ENCODE data around the gene PRRG2.

The PRRG2 gene

DNA sequence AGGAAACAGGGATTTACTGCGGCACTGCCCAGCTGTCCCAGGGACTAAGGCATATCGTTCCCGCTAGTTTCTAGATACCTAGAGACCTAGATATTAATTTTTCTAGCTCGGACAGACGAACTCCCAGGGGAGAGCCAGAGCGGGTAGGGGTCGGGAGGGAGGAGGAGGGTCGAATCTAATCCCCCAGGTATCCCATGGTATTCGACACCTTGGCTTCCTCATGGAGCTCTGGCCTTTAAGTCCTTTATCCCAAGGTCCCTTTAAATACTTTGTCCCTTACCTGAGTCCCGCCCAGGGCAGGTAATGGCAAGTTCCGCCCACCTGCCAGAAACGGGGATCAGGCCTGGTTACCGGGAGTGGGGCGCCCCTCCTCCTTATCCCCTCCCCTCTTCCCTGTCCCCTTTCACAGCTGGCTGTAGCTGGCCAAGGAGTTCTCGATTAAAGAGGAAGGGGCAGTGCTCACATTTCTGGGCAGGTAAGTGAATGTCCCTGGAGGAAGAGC is at the start of gene PRRG2:
PRRG2 (plus strand) TSS at position 310 of the 502 bp plus-strand sequence. CDS start 1,904 bp downstream, outside the sequence.
- Mint-ChIP-seq H3K4me1 (peaks cover 9% of the 10 kb centered on the region), H3K27me3 (no peaks in the 10 kb centered on the region), H3K4me3 (peak within 1 kb of the TSS; percentile 87), H3K9me3 (no peaks in the 10 kb centered on the region), H3K36me3 (no peaks in the 10 kb centered on the region), H3K27ac (peak within 1 kb of the TSS; percentile 80)
- ATAC-seq = no peak

- peak; percentile 91 for ATAC-seq
- Mint-ChIP-seq H3K27ac (peak overlapping the region; percentile 62), H3K4me3 (peak overlapping the region; percentile 76), H3K9me3 (no peaks in the 10 kb centered on the region), H3K27me3 (no peaks in the 10 kb centered on the region), H3K4me1 (peaks cover 42% of the 10 kb centered on the region), H3K36me3 (no peaks in the 10 kb centered on the region)
Measured at GRCh38 chr19:49533551-49534488, 47.3 kb upstream of the PRRG2 start.

- Mint-ChIP-seq H3K4me1 (peaks cover 42% of the 10 kb centered on the region), H3K36me3 (no peaks in the 10 kb centered on the region), H3K4me3 (peak overlapping the region; percentile 76), H3K27ac (peak overlapping the region; percentile 62), H3K27me3 (no peaks in the 10 kb centered on the region), H3K9me3 (no peaks in the 10 kb centered on the region)
- no peak for ATAC-seq
Measured at GRCh38 chr19:49534632-49535385, 46.3 kb upstream of the PRRG2 start.

GRCh38 chr19:49536921-49537462 is 44.1 kb upstream of the PRRG2 start:
- no peak for ATAC-seq
- peak overlapping the region; percentile 79 for H3K27ac Mint-ChIP-seq
- H3K4me1 Mint-ChIP-seq = peaks cover 42% of the 10 kb centered on the region
- H3K4me3 Mint-ChIP-seq = no peak overlapping the region
- H3K27me3 Mint-ChIP-seq = no peaks in the 10 kb centered on the region
- no peaks in the 10 kb centered on the region for H3K36me3 Mint-ChIP-seq
- no peaks in the 10 kb centered on the region for H3K9me3 Mint-ChIP-seq

- Mint-ChIP-seq H3K36me3 (no peaks in the 10 kb centered on the region), H3K9me3 (no peaks in the 10 kb centered on the region), H3K4me3 (no peak overlapping the region), H3K27me3 (no peaks in the 10 kb centered on the region), H3K27ac (peak overlapping the region; percentile 79), H3K4me1 (peaks cover 32% of the 10 kb centered on the region)
- no peak for ATAC-seq
Measured at GRCh38 chr19:49538643-49539042, 42.5 kb upstream of the PRRG2 start.

- H3K27ac Mint-ChIP-seq = peak overlapping the region; percentile 79
- H3K27me3 Mint-ChIP-seq = no peaks in the 10 kb centered on the region
- no peak for ATAC-seq
- H3K9me3 Mint-ChIP-seq = no peaks in the 10 kb centered on the region
- H3K36me3 Mint-ChIP-seq = no peaks in the 10 kb centered on the region
- H3K4me1 Mint-ChIP-seq = peaks cover 28% of the 10 kb centered on the region
- no peak overlapping the region for H3K4me3 Mint-ChIP-seq
Measured at GRCh38 chr19:49539192-49539952, 41.7 kb upstream of the PRRG2 start.

GRCh38 chr19:49541914-49542313 is 39.2 kb upstream of the PRRG2 start:
- H3K4me1 Mint-ChIP-seq = peaks cover 20% of the 10 kb centered on the region
- ATAC-seq = no peak
- no peaks in the 10 kb centered on the region for H3K36me3 Mint-ChIP-seq
- H3K9me3 Mint-ChIP-seq = no peaks in the 10 kb centered on the region
- no peak overlapping the region for H3K4me3 Mint-ChIP-seq
- H3K27ac Mint-ChIP-seq = no peak overlapping the region
- H3K27me3 Mint-ChIP-seq = no peaks in the 10 kb centered on the region

DNA sequence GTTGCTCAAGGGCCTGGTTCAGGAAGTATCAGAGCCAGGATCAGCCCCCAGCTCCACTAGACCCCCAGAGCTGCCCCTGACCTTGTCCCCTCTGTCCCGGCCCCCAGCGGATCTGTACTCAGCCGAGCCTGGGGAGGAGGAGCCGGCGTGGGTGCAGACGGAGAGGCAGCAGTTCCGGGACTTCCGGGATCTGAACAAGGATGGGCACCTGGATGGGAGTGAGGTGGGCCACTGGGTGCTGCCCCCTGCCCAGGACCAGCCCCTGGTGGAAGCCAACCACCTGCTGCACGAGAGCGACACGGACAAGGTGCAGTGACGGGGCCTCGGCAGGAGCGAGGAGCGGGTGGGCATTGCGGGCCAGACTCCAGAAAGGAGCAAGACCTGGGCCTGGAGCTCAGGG is 38.7 kb upstream of the PRRG2 start:
- no peaks in the 10 kb centered on the region for H3K27me3 Mint-ChIP-seq
- no peak for ATAC-seq
- H3K4me1 Mint-ChIP-seq = peaks cover 17% of the 10 kb centered on the region
- no peak overlapping the region for H3K27ac Mint-ChIP-seq
- H3K36me3 Mint-ChIP-seq = no peaks in the 10 kb centered on the region
- no peak overlapping the region for H3K4me3 Mint-ChIP-seq
- H3K9me3 Mint-ChIP-seq = no peaks in the 10 kb centered on the region

DNA sequence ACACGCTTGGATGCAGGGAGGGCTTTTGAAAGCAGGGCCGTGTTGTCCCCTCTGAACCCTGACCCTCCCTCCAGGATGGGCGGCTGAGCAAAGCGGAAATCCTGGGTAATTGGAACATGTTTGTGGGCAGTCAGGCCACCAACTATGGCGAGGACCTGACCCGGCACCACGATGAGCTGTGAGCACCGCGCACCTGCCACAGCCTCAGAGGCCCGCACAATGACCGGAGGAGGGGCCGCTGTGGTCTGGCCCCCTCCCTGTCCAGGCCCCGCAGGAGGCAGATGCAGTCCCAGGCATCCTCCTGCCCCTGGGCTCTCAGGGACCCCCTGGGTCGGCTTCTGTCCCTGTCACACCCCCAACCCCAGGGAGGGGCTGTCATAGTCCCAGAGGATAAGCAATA is 38.1 kb upstream of the PRRG2 start:
- no peak overlapping the region for H3K27ac Mint-ChIP-seq
- H3K4me3 Mint-ChIP-seq = no peak overlapping the region
- H3K4me1 Mint-ChIP-seq = peaks cover 12% of the 10 kb centered on the region
- no peaks in the 10 kb centered on the region for H3K27me3 Mint-ChIP-seq
- peak; percentile 46 for ATAC-seq
- no peaks in the 10 kb centered on the region for H3K9me3 Mint-ChIP-seq
- H3K36me3 Mint-ChIP-seq = no peaks in the 10 kb centered on the region

- H3K27ac Mint-ChIP-seq = peak overlapping the region; percentile 52
- no peak overlapping the region for H3K4me3 Mint-ChIP-seq
- no peaks in the 10 kb centered on the region for H3K27me3 Mint-ChIP-seq
Measured at GRCh38 chr19:49544154-49544553, 37.0 kb upstream of the PRRG2 start.

DNA sequence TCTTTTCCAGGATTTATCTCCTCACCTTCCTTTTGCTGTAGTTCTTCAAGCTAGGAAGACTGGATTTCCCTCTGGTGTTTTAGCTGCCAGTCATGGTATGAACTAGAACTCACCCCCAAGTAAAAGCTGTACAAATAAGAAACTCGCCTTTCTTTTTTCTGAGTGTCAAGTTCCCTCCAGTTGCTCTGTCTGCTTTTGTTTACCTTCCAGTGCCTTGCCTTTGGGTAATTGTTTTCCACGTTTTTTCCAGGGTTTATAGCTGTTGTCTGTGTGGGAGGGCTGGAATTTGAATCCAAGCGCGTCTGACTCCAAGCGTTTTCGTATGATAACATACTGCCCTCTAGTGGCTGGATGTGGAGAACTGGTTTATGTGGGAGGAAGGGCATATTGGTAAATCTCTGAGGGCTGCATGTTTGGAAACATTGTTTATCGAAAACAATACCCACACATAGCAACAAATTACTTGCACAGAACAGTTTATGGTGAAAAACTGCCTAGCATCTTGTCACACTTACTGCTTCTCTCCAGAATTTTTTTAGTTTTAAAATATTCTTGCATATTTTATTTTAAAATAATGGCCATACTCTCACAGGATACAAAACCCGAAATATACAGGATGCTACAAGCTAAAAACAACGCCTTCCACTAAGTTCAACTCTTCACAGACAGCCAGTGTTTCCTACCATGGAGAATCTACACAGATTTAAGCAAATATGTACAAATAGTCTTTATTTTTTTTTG is 34.1 kb upstream of the PRRG2 start:
- Mint-ChIP-seq H3K9me3 (no peaks in the 10 kb centered on the region), H3K4me3 (peak overlapping the region; percentile 71), H3K36me3 (no peaks in the 10 kb centered on the region), H3K27ac (peak overlapping the region; percentile 18), H3K27me3 (no peaks in the 10 kb centered on the region), H3K4me1 (peaks cover 6% of the 10 kb centered on the region)
- peak; percentile 70 for ATAC-seq

More at GRCh38 chr19:49544154-49544553, 37.0 kb upstream of the PRRG2 start:
- ATAC-seq = peak; percentile 39
- no peaks in the 10 kb centered on the region for H3K9me3 Mint-ChIP-seq
- H3K4me1 Mint-ChIP-seq = peaks cover 6% of the 10 kb centered on the region
- no peaks in the 10 kb centered on the region for H3K36me3 Mint-ChIP-seq

DNA sequence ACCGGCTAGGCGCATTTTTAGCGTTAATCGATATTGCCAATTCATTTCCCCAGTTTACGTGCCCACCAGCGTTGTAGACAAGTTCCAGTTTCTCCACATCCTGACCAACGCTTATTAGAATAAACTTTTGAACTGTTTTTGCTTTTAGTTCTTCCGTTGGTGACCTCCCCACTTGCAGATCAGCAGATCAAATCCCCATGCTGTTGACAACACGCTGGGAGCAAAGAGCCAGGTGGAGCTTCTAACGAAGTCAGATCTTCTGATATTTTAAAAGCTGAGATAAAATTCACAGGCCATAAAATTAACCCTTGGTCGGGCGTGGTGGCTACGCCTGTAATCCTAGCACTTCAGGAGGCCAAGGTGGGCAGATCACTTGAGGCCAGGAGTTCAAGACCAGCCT is 32.1 kb upstream of the PRRG2 start:
- H3K36me3 Mint-ChIP-seq = no peaks in the 10 kb centered on the region
- no peaks in the 10 kb centered on the region for H3K9me3 Mint-ChIP-seq
- H3K4me1 Mint-ChIP-seq = peaks cover 20% of the 10 kb centered on the region
- no peak overlapping the region for H3K27ac Mint-ChIP-seq
- no peak for ATAC-seq
- H3K4me3 Mint-ChIP-seq = no peak overlapping the region
- H3K27me3 Mint-ChIP-seq = no peaks in the 10 kb centered on the region

- Mint-ChIP-seq H3K36me3 (peaks cover 22% of the 10 kb centered on the region), H3K9me3 (no peaks in the 10 kb centered on the region), H3K4me1 (peaks cover 32% of the 10 kb centered on the region), H3K4me3 (no peak overlapping the region), H3K27me3 (no peaks in the 10 kb centered on the region), H3K27ac (no peak overlapping the region)
- ATAC-seq = no peak
Measured at GRCh38 chr19:49551531-49551930, 29.6 kb upstream of the PRRG2 start.

- Mint-ChIP-seq H3K9me3 (no peaks in the 10 kb centered on the region), H3K36me3 (peaks cover 29% of the 10 kb centered on the region), H3K4me3 (no peak overlapping the region), H3K27me3 (no peaks in the 10 kb centered on the region), H3K4me1 (peaks cover 26% of the 10 kb centered on the region), H3K27ac (no peak overlapping the region)
- ATAC-seq = no peak
Measured at GRCh38 chr19:49552749-49553148, 28.4 kb upstream of the PRRG2 start.
